Right atrium auricular region (tissue), 2 donors: ENCODE results near the gene CDC42EP2. TPM values are rescaled to one million over a fixed set of nuclear protein-coding genes. Genes with fewer than 3 reads are reported as not detected.

Source experiments
- DNase-seq: peaks from one replicate; pipeline ENCODE4 v3.0.0-alpha.2; 2019; ENCODE audit warnings: low spot score
- H3K27ac ChIP-seq, 2 donors: fragments of 200-600 bp; sonication (generic); 1 replicate in 1 of 2; 2 replicates in 1 of 2; pipeline ENCODE4 v1.5.1; 2016 to 2019
- H3K27me3 ChIP-seq, 2 donors: fragments of 200-600 bp; sonication (generic); one replicate each; pipeline versions ENCODE4 v1.5.1 to v1.6.0; 2017 to 2019
- H3K36me3 ChIP-seq: fragments of 200-600 bp; sonication (generic); one replicate; pipeline ENCODE4 v1.5.1; 2016
- H3K4me1 ChIP-seq, 2 donors: fragments of 200-600 bp; sonication (generic); one replicate each; pipeline versions ENCODE4 v1.5.1 to v1.6.0; 2017 to 2019
- H3K4me3 ChIP-seq, 2 donors: fragments of 200-600 bp; sonication (generic); 1 replicate in 1 of 2; 2 replicates in 1 of 2; pipeline ENCODE4 v1.5.1; 2017 to 2019; ENCODE audit warnings: mild to moderate bottlenecking in 1 of 2, moderate library complexity in 1 of 2
- H3K9me3 ChIP-seq, 2 donors: fragments of 200-600 bp; sonication (generic); one replicate each; pipeline ENCODE4 v1.5.1; 2019
- total RNA-seq, 2 donors: library from RNA; depleted of rRNA; stranded (reverse); fragments of >200 nt; gene quantifications; one replicate each; pipeline ENCODE4 v1.1.0, GENCODE V29; 2016
- TF ChIP-seq, protein P1 (sequence below), 2 donors: fragments of 200-600 bp; sonication (generic); IDR thresholded peaks; one replicate each; pipeline ENCODE4 v1.5.1; 2019; ENCODE audit warnings: antibody characterized with exemption in 2 of 2

CDC42EP2 gene
- total RNA-seq, 2 donors from 2014 or later: 14.4 to 31.0 TPM

DNA sequence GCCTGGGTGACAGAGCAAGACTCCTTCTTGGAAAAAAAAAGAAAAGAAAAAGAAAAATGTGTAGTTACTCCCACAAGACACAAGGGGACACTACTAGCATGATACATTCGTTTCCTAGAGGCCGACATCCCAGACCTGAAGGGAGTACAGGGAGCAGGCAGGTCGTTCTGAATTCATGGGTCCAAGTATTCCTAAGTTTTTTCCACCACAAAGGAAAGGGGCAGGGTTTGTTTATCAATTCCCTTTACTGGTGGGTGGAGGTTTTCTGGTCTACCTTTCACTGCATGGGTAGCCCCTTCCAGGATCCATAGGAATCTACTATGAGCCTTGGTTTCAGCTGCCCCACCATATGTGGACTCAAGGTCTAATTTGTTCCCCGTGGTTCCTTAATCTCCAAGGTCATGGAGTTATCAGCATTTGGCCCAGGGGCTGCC lies 51.7 kb downstream of the CDC42EP2 start:
- no peaks in the 10 kb centered on the region for H3K27me3 ChIP-seq
- H3K4me3 ChIP-seq: no peak overlapping the region
- peaks cover 0 to 11% of the 10 kb centered on the region in 2 donors for H3K4me1 ChIP-seq
- peak overlapping the region in 1 of 2 donors; percentile 56 for H3K27ac ChIP-seq
- no peaks in the 10 kb centered on the region for H3K9me3 ChIP-seq
- DNase-seq: no peak
- TF ChIP-seq, protein P1, sequence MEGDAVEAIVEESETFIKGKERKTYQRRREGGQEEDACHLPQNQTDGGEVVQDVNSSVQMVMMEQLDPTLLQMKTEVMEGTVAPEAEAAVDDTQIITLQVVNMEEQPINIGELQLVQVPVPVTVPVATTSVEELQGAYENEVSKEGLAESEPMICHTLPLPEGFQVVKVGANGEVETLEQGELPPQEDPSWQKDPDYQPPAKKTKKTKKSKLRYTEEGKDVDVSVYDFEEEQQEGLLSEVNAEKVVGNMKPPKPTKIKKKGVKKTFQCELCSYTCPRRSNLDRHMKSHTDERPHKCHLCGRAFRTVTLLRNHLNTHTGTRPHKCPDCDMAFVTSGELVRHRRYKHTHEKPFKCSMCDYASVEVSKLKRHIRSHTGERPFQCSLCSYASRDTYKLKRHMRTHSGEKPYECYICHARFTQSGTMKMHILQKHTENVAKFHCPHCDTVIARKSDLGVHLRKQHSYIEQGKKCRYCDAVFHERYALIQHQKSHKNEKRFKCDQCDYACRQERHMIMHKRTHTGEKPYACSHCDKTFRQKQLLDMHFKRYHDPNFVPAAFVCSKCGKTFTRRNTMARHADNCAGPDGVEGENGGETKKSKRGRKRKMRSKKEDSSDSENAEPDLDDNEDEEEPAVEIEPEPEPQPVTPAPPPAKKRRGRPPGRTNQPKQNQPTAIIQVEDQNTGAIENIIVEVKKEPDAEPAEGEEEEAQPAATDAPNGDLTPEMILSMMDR (IDR thresholded peaks at IDR 0.05): peak; percentile 83 to 89
- no peaks in the 10 kb centered on the region for H3K36me3 ChIP-seq

DNA sequence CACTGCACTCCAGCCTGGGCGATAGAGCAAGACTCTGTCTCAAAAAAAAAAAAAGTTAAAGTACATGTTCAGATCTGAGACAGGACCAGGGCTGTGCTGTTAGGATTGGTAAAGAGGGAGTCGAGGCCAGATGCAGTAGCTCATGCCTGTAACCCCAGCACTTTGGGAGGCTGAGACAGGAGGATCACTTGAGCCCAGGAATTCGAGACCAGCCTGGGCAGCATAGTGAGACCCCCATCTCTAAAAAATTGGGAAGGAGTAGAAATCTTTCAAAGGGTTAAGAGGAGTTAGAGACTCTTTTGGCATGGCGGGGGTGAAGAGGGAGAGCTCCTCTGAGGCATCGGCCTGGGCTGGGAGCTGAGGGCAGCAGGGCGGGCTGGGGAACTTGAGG lies 56.0 kb downstream of the CDC42EP2 start:
- Histone ChIP-seq H3K9me3 (no peaks in the 10 kb centered on the region), H3K4me3 (no peak overlapping the region), H3K27me3 (no peaks in the 10 kb centered on the region), H3K36me3 (no peaks in the 10 kb centered on the region), H3K4me1 (peaks cover 0 to 11% of the 10 kb centered on the region in 2 donors), H3K27ac (peak overlapping the region; percentile 81 to 90)
- DNase-seq: no peak
- TF ChIP-seq, protein P1 (IDR thresholded peaks at IDR 0.05): no peak

Other genes starting within 250 kb of the CDC42EP2 start
- gene CDCA5, start 230.8 kb upstream of the CDC42EP2 start, total RNA-seq: under 1 TPM; 0.16 to 0.52 TPM
- gene ZFPL1, start 230.6 kb upstream of the CDC42EP2 start, total RNA-seq: 10 to 100 TPM; 26.7 to 38.4 TPM
- gene VPS51, start 218.7 kb upstream of the CDC42EP2 start, total RNA-seq: 100 to 1,000 TPM in 1 of 2 donors, 10 to 100 TPM in 1; 98.5 to 147 TPM
- gene TM7SF2, start 203.0 kb upstream of the CDC42EP2 start, total RNA-seq: 100 to 1,000 TPM; 134 to 199 TPM
- 10 to 100 TPM in 1 of 2 donors, 1 to 10 TPM in 1; 8.7 to 12.0 TPM for gene ZNHIT2, start 197.2 kb upstream of the CDC42EP2 start, total RNA-seq
- gene FAU, start 192.7 kb upstream of the CDC42EP2 start, total RNA-seq: 100 to 1,000 TPM; 361 to 585 TPM
- gene MRPL49, start 192.5 kb upstream of the CDC42EP2 start, total RNA-seq: 10 to 100 TPM; 38.8 to 47.8 TPM
- 10 to 100 TPM; 29.1 to 52.0 TPM for gene SYVN1, start 180.3 kb upstream of the CDC42EP2 start, total RNA-seq
- not detected for gene SPDYC, start 144.6 kb upstream of the CDC42EP2 start, total RNA-seq
- 10 to 100 TPM; 89.9 to 93.0 TPM for gene CAPN1, start 132.9 kb upstream of the CDC42EP2 start, total RNA-seq
- 10 to 100 TPM in 1 of 2 donors, 1 to 10 TPM in 1; 4.5 to 12.4 TPM for gene POLA2, start 52.9 kb upstream of the CDC42EP2 start, total RNA-seq
- gene DPF2, start 19.0 kb downstream of the CDC42EP2 start, total RNA-seq: 10 to 100 TPM; 46.3 TPM
- under 1 TPM in 1 of 2 donors, not detected in 1; 0.22 TPM for gene TIGD3, start 39.9 kb downstream of the CDC42EP2 start, total RNA-seq
- gene SLC25A45, start 67.8 kb downstream of the CDC42EP2 start, total RNA-seq: 1 to 10 TPM; 2.6 to 3.3 TPM
- 10 to 100 TPM; 10.2 to 23.8 TPM for gene FRMD8, start 71.8 kb downstream of the CDC42EP2 start, total RNA-seq
- gene NEAT1, start 107.9 kb downstream of the CDC42EP2 start, total RNA-seq: 10 to 100 TPM; 43.7 to 52.5 TPM
- gene MALAT1, start 184.2 kb downstream of the CDC42EP2 start, total RNA-seq: 1,000 to 10,000 TPM; 2,120 to 2,577 TPM
- gene SCYL1, start 210.2 kb downstream of the CDC42EP2 start, total RNA-seq: 10 to 100 TPM; 71.8 to 89.7 TPM
- gene LTBP3, start 243.5 kb downstream of the CDC42EP2 start, total RNA-seq: 100 to 1,000 TPM; 114 to 161 TPM